GM12878 (cell line): ENCODE data around the gene LAMA2. TPM values are rescaled to one million over a fixed set of nuclear protein-coding genes. Genes with fewer than 3 reads are reported as not detected.

Experiments used
- ATAC-seq: fragments of 200-7000 bp; cut with Tn5 transposase; 3 replicates; pipeline ENCODE4 v1.9.1; 2020; ENCODE audit warnings: mild to moderate bottlenecking, moderate library complexity
- BruUV-seq: library from RNA; stranded (reverse); fragments of 400-500 nt; replicated peaks from 2 replicates; lab custom pipeline; 2021; lab: Mats Ljungman, UMichigan
- CTCF ChIA-PET: fragments of 300-600 bp; sonication (Branson Sonifier 250); formaldehyde crosslinking; extraction: SDS; loops from one replicate; lab custom pipeline; 2021; ENCODE audit warnings: inconsistent platforms; lab: Yijun Ruan, JAX
- POLR2A ChIA-PET: fragments of 350-600 bp; formaldehyde crosslinking; extraction: SDS; loops from one replicate; lab custom pipeline; 2021; ENCODE audit warnings: inconsistent platforms; lab: Charles Lee
- RAD21 ChIA-PET: fragments of 300-600 bp; sonication (Branson Sonifier 250); formaldehyde crosslinking; loops from one replicate; lab custom pipeline; 2023; ENCODE audit warnings: antibody characterized with exemption; ENCODE audit not compliant: unreplicated experiment; lab: Charles Lee
- SMC1A ChIA-PET: fragments of 300-600 bp; sonication (Branson Sonifier 250); formaldehyde crosslinking; loops from one replicate; lab custom pipeline; 2023; ENCODE audit not compliant: unreplicated experiment, uncharacterized antibody; lab: Charles Lee
- DNase-seq: peaks from one replicate; pipeline ENCODE4 v3.0.0-alpha.2; 2011; ENCODE audit warnings: low read depth, low spot score
- FAIRE-seq: peaks from 3 replicates; lab custom pipeline; 2011; peaks lifted over from hg19 to GRCh38; lab: Jason Lieb, UNC
- H2AFZ ChIP-seq: 2 replicates; pipeline ENCODE4 v1.6.0; 2011; ENCODE audit warnings: low read depth, low read length, control low read depth; ENCODE audit not compliant: control insufficient read depth
- H3K27ac ChIP-seq: 2 replicates; pipeline ENCODE4 v1.5.1; 2011; ENCODE audit warnings: control low read depth; ENCODE audit not compliant: control insufficient read depth, insufficient read depth
- H3K27me3 ChIP-seq, 2 experiments: replicated peaks in 1 of 2; 2 replicates each; pipeline versions ENCODE4 v1.6.0 to v1.6.1; 2011; ENCODE audit warnings: low read length in 1 of 2; ENCODE audit not compliant: control insufficient read depth in 2 of 2, insufficient read depth in 2 of 2
- H3K36me3 ChIP-seq, 2 experiments: 2 replicates each; pipeline ENCODE4 v1.5.1; 2011; ENCODE audit warnings: low read length in 1 of 2; ENCODE audit not compliant: control insufficient read depth in 2 of 2, insufficient read depth in 2 of 2
- H3K4me1 ChIP-seq: 2 replicates; pipeline ENCODE4 v1.6.1; 2011; ENCODE audit warnings: mild to moderate bottlenecking, low read length, moderate library complexity, mixed read lengths; ENCODE audit not compliant: control insufficient read depth, insufficient read depth
- H3K4me2 ChIP-seq: 2 replicates; pipeline ENCODE4 v1.6.0; 2011; ENCODE audit warnings: control low read depth; ENCODE audit not compliant: control insufficient read depth, insufficient read depth
- H3K4me3 ChIP-seq: fragments of 200-600 bp; sonication (generic); 2 replicates; pipeline ENCODE4 v1.5.1; 2016
- H3K79me2 ChIP-seq: 2 replicates; pipeline ENCODE4 v1.6.0; 2011; ENCODE audit warnings: low read length; ENCODE audit not compliant: control insufficient read depth, insufficient read depth
- H3K9ac ChIP-seq: 2 replicates; pipeline ENCODE4 v1.8.0; 2011; ENCODE audit warnings: low read length, control low read depth, mixed read lengths; ENCODE audit not compliant: control insufficient read depth, insufficient read depth
- H3K9me3 ChIP-seq: replicated peaks from 3 replicates; pipeline ENCODE4 v1.5.1; 2011; ENCODE audit warnings: mild to moderate bottlenecking, low read length; ENCODE audit not compliant: control insufficient read depth, insufficient read depth
- H4K20me1 ChIP-seq: 2 replicates; pipeline ENCODE4 v1.6.0; 2011; ENCODE audit not compliant: control insufficient read depth, insufficient read depth
- BRCA1 ChIP-seq: IDR thresholded peaks from 2 replicates; pipeline ENCODE4 v1.6.1; 2011; ENCODE audit warnings: low read depth, low read length, improper control_type of control experiment
- CHD2 ChIP-seq: IDR thresholded peaks from 2 replicates; pipeline ENCODE4 v1.6.1; 2011; ENCODE audit warnings: low read depth, low read length, improper control_type of control experiment, borderline replicate concordance
- DPF2 ChIP-seq: fragments of 450-650 bp; IDR thresholded peaks from 2 replicates; pipeline ENCODE4 v1.6.1; 2017; ENCODE audit warnings: mild to moderate bottlenecking
- ETV6 ChIP-seq, 2 experiments: fragments of 450-650 bp in 1 of 2; IDR thresholded peaks in 1 of 2; conservative IDR thresholded peaks in 1 of 2; 2 replicates each; pipeline ENCODE4 v1.6.1; 2014; ENCODE audit warnings: antibody characterized with exemption in 1 of 2, borderline replicate concordance in 1 of 2, low read depth in 1 of 2, mild to moderate bottlenecking in 1 of 2, moderate library complexity in 1 of 2
- HDAC2 ChIP-seq: fragments of 200-600 bp; sonication (generic); IDR thresholded peaks from 2 replicates; pipeline ENCODE4 v1.6.1; 2017
- IKZF1 ChIP-seq: fragments of 450-650 bp; conservative IDR thresholded peaks from 2 replicates; pipeline ENCODE4 v1.6.1; 2017; ENCODE audit warnings: antibody characterized with exemption, mild to moderate bottlenecking
- SMAD5 ChIP-seq: IDR thresholded peaks from 2 replicates; pipeline ENCODE4 v1.6.1; 2016; ENCODE audit warnings: antibody characterized with exemption, low read depth
- ZNF24 ChIP-seq: fragments of 450-650 bp; IDR thresholded peaks from 2 replicates; pipeline ENCODE4 v1.6.1; 2017; ENCODE audit warnings: antibody characterized with exemption, mild to moderate bottlenecking
- ZNF592 ChIP-seq: fragments of 450-650 bp; IDR thresholded peaks from 2 replicates; pipeline ENCODE4 v1.6.1; 2017; ENCODE audit warnings: mild to moderate bottlenecking, moderate library complexity
- ZZZ3 ChIP-seq: IDR thresholded peaks from 2 replicates; pipeline ENCODE4 v1.6.1; 2011; ENCODE audit warnings: low read depth; ENCODE audit not compliant: control insufficient read depth, insufficient read length
- WGBS: methylation state at CpG from one replicate; pipeline ENCODE4 v1.1.6; 2016; ENCODE audit warnings: low lambda C conversion rate; ENCODE audit not compliant: insufficient replicate concordance, insufficient coverage; ENCODE audit errors: missing lambda C conversion rate; 5-methylcytosine and 5-hydroxymethylcytosine counted together
- in situ Hi-C: fragments of 300-500 bp; cut with MboI; formaldehyde crosslinking; loops from 9 replicates; pipeline ENCODE4 v1.14.3; 2018; ENCODE audit warnings: mixed read lengths
- intact Hi-C: fragments of 100-400 bp; cut with micrococcal nuclease; formaldehyde crosslinking; loops from one replicate; pipeline ENCODE4 v1.14.2; 2022; ENCODE audit not compliant: unreplicated experiment
- polyA plus RNA-seq, 11 experiments: library from polyadenylated mRNA; depleted of rRNA in 4 of 11; unstranded in 6 of 11; stranded (reverse) in 5 of 11; fragments of >200 nt; fragmentation: Nextera tagmentation in 4 of 11; fragmentation: Illumina TruSeq in 1 of 11; extraction: Ambion mirVana in 4 of 11; extraction: Trizol in 1 of 11; gene quantifications; 1 replicate in 1 of 11; 2 replicates in 10 of 11; pipeline versions ENCODE4 v1.2.1 to v1.2.3, GENCODE V29; 2011 to 2016; ENCODE audit warnings: inconsistent platforms in 2 of 11, missing spikeins in 2 of 11, low read depth in 1 of 11
- total RNA-seq, 4 experiments: library from RNA; depleted of rRNA in 3 of 4; stranded (reverse); fragments of >200 nt in 3 of 4; fragmentation: Illumina TruSeq in 1 of 4; extraction: Trizol in 1 of 4; gene quantifications; 2 replicates each; pipeline versions ENCODE4 v1.2.1 to v1.2.3, GENCODE V29; 2013 to 2021

LAMA2 gene
- total and polyA plus RNA-seq, 10 of the 15 experiments (the other 5 are each of a cell fraction or from before 2014, with no cell fraction given) = 0.04 to 2.0 (median 0.37) TPM; not detected in 1

DNA sequence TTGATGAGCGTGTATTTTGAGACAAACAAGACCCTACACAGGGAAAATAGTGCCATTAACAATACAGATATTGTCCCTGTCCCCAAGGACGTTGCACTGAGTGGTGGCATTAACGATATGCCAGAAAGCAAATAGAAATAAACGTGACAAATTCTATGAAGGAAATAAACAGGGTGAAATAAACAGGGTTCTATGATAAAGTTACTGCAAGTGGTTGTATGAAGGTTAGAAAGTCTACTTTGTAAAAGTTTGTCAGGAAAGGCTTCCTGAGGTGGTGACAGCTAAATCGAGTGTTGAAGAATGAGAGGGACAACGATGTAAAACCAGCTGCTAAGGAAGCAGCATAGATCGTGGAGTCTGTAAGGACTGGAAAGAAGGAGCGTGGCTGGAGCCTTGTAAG lies 380.2 kb downstream of the LAMA2 start:
- 2% methylated on average over 8 of the region's 8 CpGs for WGBS
- Histone ChIP-seq H3K9me3 (no peaks in the 10 kb centered on the region), H3K4me2 (no peak overlapping the region), H3K36me3 (no peaks in the 10 kb centered on the region), H3K27me3 (no peaks in the 10 kb centered on the region), H3K9ac (no peak overlapping the region), H3K4me1 (no peaks in the 10 kb centered on the region), H2AFZ (no peak overlapping the region), H3K27ac (no peak overlapping the region), H3K79me2 (no peaks in the 10 kb centered on the region), H4K20me1 (no peaks in the 10 kb centered on the region), H3K4me3 (no peak overlapping the region)
- SMC1A ChIA-PET = no interaction called here
- BruUV-seq = no TSS peak
- no peak for FAIRE-seq
- in situ Hi-C loops = no loop called here
- no peak for ATAC-seq
- CTCF ChIA-PET = no interaction called here
- intact Hi-C loops = no loop called here
- DNase-seq = no peak
- RAD21 ChIA-PET = no interaction called here
- POLR2A ChIA-PET = no interaction called here
- TF ChIP-seq IKZF1 (no peak), DPF2 (no peak), CHD2 (no peak), HDAC2 (no peak), ETV6 (conservative IDR thresholded peaks at IDR 0.05 in 1 of 2, IDR thresholded peaks at IDR 0.05 in 1 of 2; ENCODE audit: borderline replicate concordance in 1 of 2, low read depth in 1 of 2) (no peak), ZNF24 (no peak), BRCA1 (no peak)
- TF ChIP-seq, all 136 proteins: peak for 0

DNA sequence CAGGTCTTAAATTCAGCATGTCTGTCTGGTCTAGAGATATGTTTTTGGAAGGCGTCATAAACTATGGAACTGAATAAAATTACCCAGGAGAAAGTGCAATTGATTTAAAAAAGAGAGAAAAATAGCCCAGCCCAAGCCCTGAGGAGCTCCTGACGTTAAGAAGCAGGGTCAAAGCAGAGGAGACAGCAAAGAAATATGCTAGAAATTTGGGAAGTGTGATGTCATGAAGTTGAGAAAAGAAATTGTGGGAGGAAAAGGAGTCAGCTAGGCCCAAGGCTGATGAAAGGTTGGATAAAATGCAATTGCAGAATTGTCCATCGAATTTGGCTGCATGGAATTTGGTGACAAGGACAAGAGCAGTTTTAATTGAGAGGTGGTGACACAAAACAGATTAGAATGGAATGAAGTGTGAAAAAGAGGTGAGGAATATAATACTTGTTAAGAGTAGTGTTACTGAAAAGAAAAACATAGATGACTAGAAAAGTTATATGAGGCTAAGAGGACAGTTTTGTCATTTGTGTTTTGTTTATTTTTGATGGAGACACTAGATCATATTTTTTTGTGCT lies 381.6 kb downstream of the LAMA2 start:
- SMC1A ChIA-PET = interaction anchor here (0.7 kb wide), 1 partner anchor 94 kb away, joined by 3 read pairs; no protein-coding TSS in a partner anchor
- no peak overlapping the region for H3K9ac ChIP-seq
- RAD21 ChIA-PET = no interaction called here
- no peaks in the 10 kb centered on the region for H3K9me3 ChIP-seq
- DNase-seq = no peak
- no peaks in the 10 kb centered on the region for H4K20me1 ChIP-seq
- H3K27me3 ChIP-seq = no peaks in the 10 kb centered on the region
- TF ChIP-seq ZNF592 = no peak
- no peak for TF ChIP-seq ZZZ3
- no peak for TF ChIP-seq SMAD5
- no peaks in the 10 kb centered on the region for H3K36me3 ChIP-seq
- no peaks in the 10 kb centered on the region for H3K4me1 ChIP-seq
- no peaks in the 10 kb centered on the region for H3K79me2 ChIP-seq
- WGBS = 0% methylated on average over 3 of the region's 3 CpGs
- POLR2A ChIA-PET = no interaction called here
- H2AFZ ChIP-seq = no peak overlapping the region
- H3K4me3 ChIP-seq = no peak overlapping the region
- ATAC-seq = no peak
- in situ Hi-C loops = no loop called here
- no TSS peak for BruUV-seq
- H3K27ac ChIP-seq = no peak overlapping the region
- H3K4me2 ChIP-seq = no peak overlapping the region
- intact Hi-C loops = no loop called here
- CTCF ChIA-PET = interaction anchor here (1.1 kb wide), 1 partner anchor 12 kb away, joined by 5 read pairs; no protein-coding TSS in a partner anchor
- FAIRE-seq = no peak
